ENCODE data around the gene IFI27L1.

GRCh38 chr14:94044476-94045091 is 36.5 kb upstream of the IFI27L1 start:
- TF ChIP-seq CTCF (IDR thresholded peaks at IDR 0.05; ENCODE audit: low read length) (no peak), EZH2 (optimal IDR thresholded peaks at IDR 0.05; ENCODE audit: low read depth, low read length) (no peak), EZH2phosphoT487 (IDR thresholded peaks at IDR 0.05; ENCODE audit: low read length) (no peak)

Measured in MM.1S (cell line).